Measurements from ENCODE around the gene HSBP1.

- no peak for TF ChIP-seq CTCF (IDR thresholded peaks at IDR 0.05)
- no peak for TF ChIP-seq POLR2A (IDR thresholded peaks at IDR 0.05)
Measured at GRCh38 chr16:83797013-83797412, 10.8 kb upstream of the HSBP1 start.

Data from heart left ventricle (tissue), 13 donors.